Measurements from ENCODE around the gene OTOP3.
"Not testable (repeated sequence)": the region's sequence is repeated elsewhere in the genome, so short reads cannot be mapped to it uniquely, and the experiment has no call there.

The OTOP3 gene

GRCh38 chr17:74962622-74963394, 27.1 kb downstream of the OTOP3 start:
- DNase-seq: no peak

- DNase-seq: no peak
Observed at GRCh38 chr17:74963656-74964055, 28.0 kb downstream of the OTOP3 start.

DNA sequence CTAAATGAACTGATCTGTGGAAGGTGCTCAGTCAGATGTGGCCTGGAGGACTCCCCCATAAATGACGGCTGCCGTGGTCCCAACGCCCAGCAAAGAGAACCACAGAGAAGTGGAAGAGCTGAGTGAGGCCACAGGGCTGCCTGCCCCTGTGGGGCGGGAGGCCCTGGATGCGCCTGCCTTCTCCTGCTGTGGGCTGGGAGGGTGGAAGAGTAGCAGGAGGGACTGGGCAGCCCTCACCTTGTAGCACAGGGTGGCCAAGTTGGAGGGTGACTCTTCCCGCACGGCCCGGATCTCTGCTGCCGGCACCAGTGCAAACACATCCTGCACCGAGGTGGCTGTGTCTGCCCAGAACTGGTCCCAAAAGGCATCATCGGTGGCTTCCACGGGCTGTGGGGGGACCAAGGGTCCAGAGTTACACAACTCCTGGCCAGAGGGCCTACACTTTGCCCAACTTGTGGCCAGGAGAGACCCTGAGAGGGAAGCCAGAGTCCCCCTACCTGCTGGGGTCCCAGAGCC, 28.6 kb downstream of the OTOP3 start:
- DNase-seq: no peak

- no peak for DNase-seq
Observed at GRCh38 chr17:74964988-74965622, 29.4 kb downstream of the OTOP3 start.

- DNase-seq: no peak
Observed at GRCh38 chr17:74968361-74968780, 32.7 kb downstream of the OTOP3 start.

GRCh38 chr17:74969501-74969900, 33.8 kb downstream of the OTOP3 start:
- DNase-seq: not testable (repeated sequence)

DNA sequence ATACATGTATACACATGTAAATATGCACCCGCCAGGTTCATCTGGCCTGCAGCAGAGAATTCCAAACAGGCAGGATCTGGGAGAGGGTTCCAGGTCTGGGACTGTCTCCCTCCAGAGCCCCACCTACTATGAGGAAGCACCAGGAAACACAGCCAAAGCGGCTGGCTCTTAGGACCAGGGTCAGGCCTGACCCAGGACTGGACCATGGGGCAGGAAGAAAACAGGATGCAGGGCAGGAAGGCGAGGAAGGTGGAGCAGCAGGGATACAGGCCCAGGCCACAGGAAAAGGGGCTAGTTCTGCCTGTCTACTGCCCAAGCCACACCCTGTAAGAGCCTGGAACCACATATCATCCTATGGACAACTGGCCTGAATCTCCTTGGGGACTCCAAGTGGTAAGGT, 34.7 kb downstream of the OTOP3 start:
- DNase-seq: no peak

- no peak for DNase-seq
Observed at GRCh38 chr17:74971069-74971841, 35.6 kb downstream of the OTOP3 start.

- no peak for DNase-seq
Observed at GRCh38 chr17:74971842-74972106, 36.1 kb downstream of the OTOP3 start.

DNA sequence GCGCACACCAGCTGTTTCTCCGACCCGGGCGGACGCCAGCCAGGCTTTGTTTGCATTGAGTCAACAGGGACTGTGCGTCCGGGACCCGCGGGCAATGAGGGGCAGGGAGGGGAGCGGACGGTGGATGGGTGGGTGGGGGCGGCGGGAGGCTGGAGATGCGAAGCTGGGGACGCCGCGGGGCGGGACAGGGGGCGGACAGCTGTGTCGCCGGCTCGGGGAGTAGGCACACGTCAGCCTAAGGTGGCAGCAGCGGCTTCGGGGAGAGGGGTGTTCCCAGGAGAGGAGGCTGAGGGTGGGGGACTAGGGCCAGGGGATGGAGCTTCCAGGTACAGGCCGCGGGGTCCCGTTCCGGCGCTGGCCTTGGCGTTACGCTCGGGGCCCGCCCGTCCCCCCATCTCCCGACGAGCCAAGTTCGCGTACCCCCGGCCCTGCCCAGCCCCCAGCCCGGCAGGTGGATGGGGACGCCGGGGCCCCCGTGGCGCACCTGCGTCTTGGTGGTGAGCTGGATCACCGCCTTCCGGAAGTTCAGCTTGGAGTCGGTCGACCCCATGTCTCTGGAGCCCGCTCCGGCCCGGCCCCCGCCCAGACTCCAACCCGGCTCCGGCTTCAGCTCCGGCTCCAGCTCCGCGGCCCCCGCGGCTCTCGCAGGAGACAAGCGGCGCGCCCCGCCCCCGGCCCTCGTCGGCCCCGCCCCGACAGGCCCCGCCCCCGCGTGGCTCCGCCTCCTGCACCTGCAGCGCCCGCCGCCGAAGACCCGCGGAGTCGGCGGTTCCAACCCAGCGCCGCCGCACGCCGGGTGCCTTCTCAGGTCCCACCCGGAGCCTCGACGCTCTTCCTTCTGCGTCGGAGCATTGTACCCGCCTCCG, 36.6 kb downstream of the OTOP3 start, which contains the start of gene HID1:
Gene HID1 (minus strand): TSS at position 653 of the 866 bp plus-strand sequence. CDS start 103 bp downstream, at position 550.
- DNase-seq: no peak

DNA sequence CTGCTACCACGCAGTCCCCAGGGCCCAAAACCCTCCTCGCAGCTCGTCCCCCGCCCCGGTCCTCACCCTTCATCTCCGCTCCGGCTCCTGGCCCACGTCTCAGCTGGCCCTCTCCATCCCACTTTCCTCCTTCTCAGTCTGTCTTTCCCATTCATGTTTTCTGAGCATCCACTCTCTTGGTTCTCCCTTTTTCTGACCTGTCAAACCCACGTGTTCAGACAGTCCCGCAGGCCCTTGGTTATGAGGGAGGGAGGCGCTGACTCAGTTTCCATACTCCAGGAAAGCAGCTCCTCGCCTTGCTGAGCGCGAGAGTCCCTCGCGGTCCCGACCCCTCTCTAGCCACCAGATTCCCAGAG, 37.3 kb downstream of the OTOP3 start:
- no peak for DNase-seq

GRCh38 chr17:74975943-74976342, 40.2 kb downstream of the OTOP3 start:
- no peak for DNase-seq

DNA sequence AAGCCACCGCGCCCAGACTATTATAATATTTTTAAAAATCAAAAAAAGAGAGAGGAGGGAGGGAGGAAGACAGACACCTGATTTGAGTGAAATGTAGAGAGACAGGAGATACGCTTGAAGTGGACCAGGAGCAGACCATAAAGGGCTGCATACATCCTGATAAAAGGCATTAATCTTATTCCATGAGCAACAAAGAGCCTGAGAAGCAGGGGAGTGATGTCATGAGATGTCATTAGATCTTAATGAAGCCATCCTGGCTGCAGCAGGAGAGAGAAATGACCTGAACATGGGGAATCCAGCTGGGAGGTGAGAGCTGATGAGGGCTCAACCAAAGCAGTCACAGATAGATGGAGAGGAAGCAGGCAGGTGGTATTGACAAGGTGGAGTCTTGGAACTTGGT, 42.1 kb downstream of the OTOP3 start:
- DNase-seq: no peak

- no peak for DNase-seq
Observed at GRCh38 chr17:74978240-74978639, 42.5 kb downstream of the OTOP3 start.

DNA sequence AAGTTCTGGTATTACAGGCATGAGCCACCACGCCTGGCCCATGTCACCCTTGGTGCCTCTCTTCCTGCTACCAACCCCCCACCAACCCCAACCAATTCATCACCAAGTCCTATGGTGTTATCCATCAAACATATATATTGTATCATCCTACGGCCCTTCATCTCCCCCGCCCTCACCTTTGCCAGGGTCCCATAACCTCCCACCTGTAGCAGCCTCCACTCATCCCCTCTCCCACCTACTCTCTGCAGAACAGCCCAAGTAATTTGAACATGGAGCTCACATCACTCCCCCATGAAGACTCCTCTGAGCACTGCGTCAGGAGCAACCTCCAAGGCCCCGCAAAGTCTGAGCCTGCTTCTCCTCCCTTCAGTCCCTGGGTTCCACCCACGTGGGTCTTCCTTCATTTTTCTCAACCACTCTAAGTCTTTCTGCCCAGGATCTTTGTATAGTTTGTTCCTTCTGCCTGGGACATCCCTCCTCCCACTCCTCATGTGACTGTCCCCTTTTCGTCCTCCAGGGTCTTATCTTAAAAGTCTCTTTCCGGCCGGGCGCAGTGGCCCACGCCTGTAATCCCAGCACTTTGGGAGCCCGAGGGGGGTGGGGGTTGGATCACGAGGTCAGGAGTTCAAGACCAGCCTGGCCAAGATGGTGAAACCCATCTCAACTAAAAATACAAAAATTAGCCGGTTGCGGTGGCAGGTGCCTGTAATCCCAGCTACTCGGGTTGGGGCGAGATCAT, 43.9 kb downstream of the OTOP3 start:
- DNase-seq: no peak

DNA sequence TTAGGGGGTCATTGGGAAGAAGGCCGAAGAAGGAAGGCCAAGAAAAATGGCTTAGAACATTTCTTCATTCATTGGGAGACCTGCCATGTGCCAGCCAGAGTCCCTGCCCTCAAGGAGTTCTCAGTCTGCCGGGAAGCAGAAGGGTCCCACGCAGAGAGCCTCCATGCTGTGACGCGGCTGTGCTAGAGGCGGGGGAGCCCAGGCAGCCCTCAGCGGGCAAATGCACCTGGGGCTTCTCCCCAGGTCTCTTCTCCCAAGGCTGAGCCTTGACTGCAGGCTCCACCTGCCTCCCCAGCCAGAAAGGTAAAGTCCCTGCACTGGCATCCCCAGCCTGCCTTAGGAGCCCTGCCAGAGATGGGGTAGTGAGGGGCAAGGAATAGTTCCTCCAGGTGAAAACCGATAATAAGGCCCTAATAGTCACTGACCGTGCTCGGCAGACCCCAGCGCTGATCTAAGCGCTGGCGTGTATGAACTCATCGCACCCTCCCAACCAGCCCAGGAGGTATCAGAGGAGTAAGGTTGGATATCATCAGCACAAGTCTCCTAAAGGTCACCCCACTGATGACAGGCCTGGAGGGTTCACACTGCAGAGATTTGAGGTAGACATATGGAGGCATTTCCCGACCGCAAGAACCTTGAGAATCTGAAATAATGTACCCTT, 45.8 kb downstream of the OTOP3 start:
- DNase-seq: no peak

- DNase-seq: peak; percentile 41
Observed at GRCh38 chr17:74981979-74982662, 46.4 kb downstream of the OTOP3 start.

DNA sequence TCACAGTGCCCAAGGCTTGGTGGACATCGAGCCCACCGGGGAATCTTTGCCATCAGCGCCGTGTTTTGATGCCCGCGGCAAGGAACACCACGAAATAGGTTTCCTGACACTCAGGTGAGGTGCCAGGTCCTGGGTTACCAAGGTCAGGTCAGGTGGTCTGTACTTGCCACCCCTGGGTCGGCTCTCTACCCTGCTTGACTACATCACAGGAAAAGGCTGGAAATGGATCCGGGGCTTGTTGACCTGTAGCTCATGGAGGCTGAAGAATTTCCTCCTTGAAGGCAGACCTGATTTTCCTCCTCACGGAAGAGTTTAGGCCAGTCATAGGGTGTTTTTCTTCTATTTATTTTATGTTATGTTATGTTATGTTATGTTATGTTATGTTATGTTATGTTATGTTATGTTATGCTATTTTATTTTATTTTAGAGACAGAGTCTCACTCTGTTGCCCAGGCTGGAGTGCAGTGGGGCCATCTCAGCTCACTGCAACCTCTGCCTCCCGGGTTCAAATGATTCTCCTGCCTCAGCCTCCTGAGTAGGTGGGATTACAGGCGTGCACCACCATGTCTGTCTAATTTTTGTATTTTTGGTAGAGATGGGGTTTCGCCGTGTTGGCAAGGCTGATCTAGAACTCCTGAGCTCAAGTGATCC, 47.1 kb downstream of the OTOP3 start:
- DNase-seq: not testable (repeated sequence)

- no peak for DNase-seq
Observed at GRCh38 chr17:74986206-74986576, 50.5 kb downstream of the OTOP3 start.

DNA sequence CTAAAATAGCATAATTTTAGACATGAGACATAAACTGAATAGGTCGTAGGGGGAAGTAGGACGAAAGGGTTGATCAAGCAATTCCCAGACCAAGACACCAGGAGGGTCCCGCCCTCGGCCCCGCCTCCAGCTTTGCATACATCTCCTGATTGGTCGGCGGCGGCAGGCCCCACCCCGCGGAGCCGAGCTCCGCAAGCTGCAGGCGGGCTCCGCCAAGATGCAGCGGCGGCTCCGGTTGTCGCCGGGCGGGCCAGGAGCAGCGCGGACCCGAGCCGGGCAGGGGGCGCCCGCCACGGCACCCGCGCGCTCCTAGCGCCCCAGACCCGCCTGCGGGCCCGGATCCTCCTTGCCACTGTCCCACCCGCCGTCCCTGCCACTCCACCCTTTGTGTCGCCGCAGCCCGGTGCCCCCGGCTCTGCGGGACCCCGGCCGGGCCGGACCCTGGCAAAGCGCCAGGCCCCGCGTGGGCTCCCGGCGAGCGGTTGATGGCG, 51.8 kb downstream of the OTOP3 start, which contains the start of gene CDR2L:
Gene CDR2L (plus strand): TSS at position 215 of the 491 bp plus-strand sequence. CDS start 412 bp downstream, outside the sequence.
- DNase-seq: peak; percentile 64
